Endothelial cell of umbilical vein (primary cell): Measurements from ENCODE around the gene SH3RF3. TPM values are rescaled to one million over a fixed set of nuclear protein-coding genes. Genes with fewer than 3 reads are reported as not detected.

ENCODE experiments used
- BruUV-seq: library from RNA; stranded (reverse); fragments of 400-500 nt; replicated peaks from 2 replicates; lab custom pipeline; 2021; lab: Mats Ljungman, UMichigan
- CTCF ChIA-PET: fragments of 300-600, 350-600 bp; sonication (Branson Sonifier 250); formaldehyde crosslinking; loops from one replicate; lab custom pipeline; 2021; ENCODE audit warnings: antibody characterized with exemption, inconsistent platforms; lab: Charles Lee
- POLR2A ChIA-PET: fragments of 300-600, 350-600 bp; sonication (Branson Sonifier 250); formaldehyde crosslinking; loops from one replicate; lab custom pipeline; 2021; ENCODE audit warnings: antibody characterized with exemption, inconsistent platforms; lab: Charles Lee
- DNase-seq: peaks from one replicate; pipeline ENCODE4 v3.0.0-alpha.2; 2011; ENCODE audit warnings: low read depth, low spot score
- FAIRE-seq: peaks from 2 replicates; lab custom pipeline; 2011; peaks lifted over from hg19 to GRCh38; lab: Jason Lieb, UNC
- H2AFZ ChIP-seq: 2 replicates; pipeline ENCODE4 v1.6.0; 2012; ENCODE audit warnings: low read depth, low read length, control low read depth, inconsistent platforms
- H3K27ac ChIP-seq: 2 replicates; pipeline ENCODE4 v1.5.1; 2011; ENCODE audit warnings: low read depth, mild to moderate bottlenecking, control low read depth, low read length, moderate library complexity; ENCODE audit not compliant: insufficient read depth
- H3K27me3 ChIP-seq, 2 experiments: 2 replicates each; pipeline versions ENCODE4 v1.6.0 to v1.6.1; 2011; ENCODE audit warnings: low read length in 2 of 2, mixed read lengths in 1 of 2; ENCODE audit not compliant: control insufficient read depth in 2 of 2, insufficient read depth in 2 of 2
- H3K36me3 ChIP-seq, 2 experiments: 2 replicates in 1 of 2; 3 replicates in 1 of 2; pipeline ENCODE4 v1.5.1; 2011; ENCODE audit warnings: low read length in 2 of 2, mild to moderate bottlenecking in 1 of 2, moderate library complexity in 1 of 2; ENCODE audit not compliant: control insufficient read depth in 2 of 2, insufficient read depth in 2 of 2; ENCODE audit errors: extremely low read depth in 1 of 2
- H3K4me1 ChIP-seq: 3 replicates; pipeline ENCODE4 v1.5.1; 2011; ENCODE audit warnings: mild to moderate bottlenecking, low read length; ENCODE audit not compliant: control insufficient read depth, insufficient read depth; ENCODE audit errors: extremely low read depth
- H3K4me2 ChIP-seq: 2 replicates; pipeline ENCODE4 v1.6.1; 2011; ENCODE audit warnings: low read length, control low read depth, mixed read lengths; ENCODE audit not compliant: insufficient read depth
- H3K4me3 ChIP-seq, 3 experiments: fragments of 200-600 bp in 1 of 3; sonication (generic), shearing (Covaris generic) in 1 of 3; replicated peaks in 1 of 3; 2 replicates each; pipeline ENCODE4 v1.5.1; 2011 to 2016; ENCODE audit warnings: control low read depth in 3 of 3, low read length in 3 of 3, mild to moderate bottlenecking in 2 of 3, inconsistent platforms in 1 of 3, low read depth in 1 of 3, moderate library complexity in 1 of 3; ENCODE audit not compliant: insufficient read depth in 1 of 3
- H3K79me2 ChIP-seq: 2 replicates; pipeline ENCODE4 v1.6.0; 2012; ENCODE audit warnings: low read length, inconsistent platforms; ENCODE audit not compliant: control insufficient read depth, insufficient read depth
- H3K9ac ChIP-seq: replicated peaks from 2 replicates; pipeline ENCODE3; 2011; ENCODE audit warnings: low read length, control low read depth; ENCODE audit not compliant: insufficient read depth; ENCODE audit errors: extremely low read depth
- H3K9me1 ChIP-seq: replicated peaks from 3 replicates; pipeline ENCODE4 v1.6.0; 2011; ENCODE audit warnings: mild to moderate bottlenecking, low read length; ENCODE audit not compliant: control insufficient read depth, insufficient read depth; ENCODE audit errors: extremely low read depth
- H3K9me3 ChIP-seq: replicated peaks from 2 replicates; pipeline ENCODE4 v1.5.1; 2012; ENCODE audit warnings: low read length, inconsistent platforms; ENCODE audit not compliant: control insufficient read depth, insufficient read depth
- H4K20me1 ChIP-seq: replicated peaks from 2 replicates; pipeline ENCODE3; 2011; ENCODE audit warnings: mild to moderate bottlenecking, low read length; ENCODE audit not compliant: control insufficient read depth, insufficient read depth; ENCODE audit errors: extremely low read depth
- EZH2 ChIP-seq: IDR thresholded peaks from 2 replicates; pipeline ENCODE4 v1.6.1; 2012; ENCODE audit warnings: borderline replicate concordance, low read depth, mild to moderate bottlenecking, moderate library complexity, low read length, inconsistent platforms; ENCODE audit not compliant: severe bottlenecking
- FOS ChIP-seq: IDR thresholded peaks from 2 replicates; pipeline ENCODE4 v1.6.1; 2011; ENCODE audit warnings: mild to moderate bottlenecking, low read length, moderate library complexity, borderline replicate concordance; ENCODE audit not compliant: insufficient read depth
- GATA2 ChIP-seq: IDR thresholded peaks from 2 replicates; pipeline ENCODE4 v1.7.0; 2011; ENCODE audit warnings: low read depth, mild to moderate bottlenecking, moderate library complexity, mixed read lengths, low read length; ENCODE audit not compliant: insufficient read length, insufficient read depth
- JUN ChIP-seq: IDR thresholded peaks from 2 replicates; pipeline ENCODE4 v1.6.1; 2011; ENCODE audit warnings: borderline replicate concordance, low read depth; ENCODE audit not compliant: insufficient read length, insufficient read depth
- MAX ChIP-seq: IDR thresholded peaks from 2 replicates; pipeline ENCODE4 v1.6.1; 2011; ENCODE audit not compliant: insufficient read depth, insufficient read length
- MYC ChIP-seq: IDR thresholded peaks from one replicate; pipeline ENCODE4 v1.6.1; 2011; ENCODE audit warnings: mild to moderate bottlenecking, low read depth, low read length
- dilution Hi-C: fragments of 300-500 bp; cut with MboI; formaldehyde crosslinking; loops from one replicate; pipeline ENCODE4 v1.15.0; 2019; ENCODE audit warnings: low sequenced_read_pairs; ENCODE audit not compliant: extremely low pct_ligation_motif_present
- intact Hi-C: fragments of 100-400 bp; cut with micrococcal nuclease; formaldehyde crosslinking; loops from one replicate; pipeline ENCODE4 v1.10.0; 2022
- polyA plus RNA-seq, 4 experiments: library from polyadenylated mRNA; depleted of rRNA in 3 of 4; stranded (reverse) in 3 of 4; unstranded in 1 of 4; fragments of >200 nt; gene quantifications; 2 replicates each; pipeline versions ENCODE4 v1.2.1 to v1.2.3, GENCODE V29; 2011 to 2012; ENCODE audit warnings: missing spikeins in 1 of 4
- total RNA-seq: library from RNA; stranded (reverse); gene quantifications from 2 replicates; pipeline ENCODE4 v1.2.3, GENCODE V29; 2021
- TF ChIP-seq, protein P1 (sequence below), 2 donors: IDR thresholded peaks; 1 replicate in 1 of 2; 2 replicates in 1 of 2; pipeline ENCODE4 v1.5.1; 2011; ENCODE audit warnings: low read length in 2 of 2, mild to moderate bottlenecking in 2 of 2, moderate library complexity in 2 of 2, control low read depth in 1 of 2, inconsistent platforms in 1 of 2, low read depth in 1 of 2; ENCODE audit not compliant: insufficient read depth in 1 of 2; ENCODE audit errors: extremely low read depth in 1 of 2

The SH3RF3 gene
- total and polyA plus RNA-seq, 2 donors (not counting 3 experiments of a cell fraction or from before 2014, with no cell fraction given), result 3.8 to 14.7 TPM

DNA sequence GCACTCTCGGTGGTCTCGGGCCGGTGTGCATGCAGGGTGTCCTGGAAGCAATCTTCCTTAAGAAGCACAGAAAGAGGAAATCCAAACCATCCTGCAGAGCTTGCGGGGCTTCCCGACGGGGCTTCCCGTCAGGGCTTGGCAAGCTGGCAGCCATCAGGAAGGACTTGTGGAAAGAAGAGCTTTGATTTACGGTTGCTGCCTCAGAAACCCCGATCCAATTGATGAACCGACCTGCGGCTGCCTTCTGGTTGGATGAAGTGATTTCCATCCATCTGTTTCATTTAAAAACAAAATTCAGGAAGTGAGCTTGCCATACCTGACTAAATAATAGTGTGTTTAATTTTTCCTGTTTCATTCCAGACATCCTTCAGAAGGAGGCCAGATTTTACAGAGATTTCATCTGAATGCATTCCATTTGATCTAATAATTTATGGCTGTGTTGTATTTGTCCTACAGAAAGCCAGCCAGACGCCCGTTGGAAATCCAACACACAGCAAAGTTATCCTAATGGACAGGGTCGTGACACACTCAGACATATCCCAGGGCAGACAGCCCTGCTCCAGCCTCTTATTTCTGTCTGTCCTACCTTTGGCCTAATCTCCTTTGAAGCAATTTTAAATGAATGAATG lies 343.4 kb downstream of the SH3RF3 start:
- DNase-seq (peak; percentile 59), FAIRE-seq (peak; percentile 12)
- POLR2A ChIA-PET, result interaction anchor here (1.1 kb wide), 1 partner anchor 9 kb away, joined by 3 read pairs; no protein-coding TSS in a partner anchor
- intact Hi-C loops (no loop called here), dilution Hi-C loops (no loop called here)
- Histone ChIP-seq H3K9me1 (no peaks in the 10 kb centered on the region), H3K27me3 (no peaks in the 10 kb centered on the region), H2AFZ (no peak overlapping the region), H3K9ac (no peak overlapping the region), H3K4me3 (no peak overlapping the region), H3K27ac (no peak overlapping the region), H4K20me1 (no peaks in the 10 kb centered on the region), H3K36me3 (no peaks in the 10 kb centered on the region), H3K9me3 (no peaks in the 10 kb centered on the region), H3K4me2 (no peak overlapping the region), H3K4me1 (peaks cover 21% of the 10 kb centered on the region), H3K79me2 (no peaks in the 10 kb centered on the region)
- BruUV-seq, result no TSS peak
- TF ChIP-seq GATA2, result no peak
- no peak for TF ChIP-seq JUN
- no peak for TF ChIP-seq MYC
- no peak for TF ChIP-seq EZH2
- no peak for TF ChIP-seq MAX
- TF ChIP-seq, protein P1, sequence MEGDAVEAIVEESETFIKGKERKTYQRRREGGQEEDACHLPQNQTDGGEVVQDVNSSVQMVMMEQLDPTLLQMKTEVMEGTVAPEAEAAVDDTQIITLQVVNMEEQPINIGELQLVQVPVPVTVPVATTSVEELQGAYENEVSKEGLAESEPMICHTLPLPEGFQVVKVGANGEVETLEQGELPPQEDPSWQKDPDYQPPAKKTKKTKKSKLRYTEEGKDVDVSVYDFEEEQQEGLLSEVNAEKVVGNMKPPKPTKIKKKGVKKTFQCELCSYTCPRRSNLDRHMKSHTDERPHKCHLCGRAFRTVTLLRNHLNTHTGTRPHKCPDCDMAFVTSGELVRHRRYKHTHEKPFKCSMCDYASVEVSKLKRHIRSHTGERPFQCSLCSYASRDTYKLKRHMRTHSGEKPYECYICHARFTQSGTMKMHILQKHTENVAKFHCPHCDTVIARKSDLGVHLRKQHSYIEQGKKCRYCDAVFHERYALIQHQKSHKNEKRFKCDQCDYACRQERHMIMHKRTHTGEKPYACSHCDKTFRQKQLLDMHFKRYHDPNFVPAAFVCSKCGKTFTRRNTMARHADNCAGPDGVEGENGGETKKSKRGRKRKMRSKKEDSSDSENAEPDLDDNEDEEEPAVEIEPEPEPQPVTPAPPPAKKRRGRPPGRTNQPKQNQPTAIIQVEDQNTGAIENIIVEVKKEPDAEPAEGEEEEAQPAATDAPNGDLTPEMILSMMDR (IDR thresholded peaks at IDR 0.05; ENCODE audit: extremely low read depth in 1 of 2, insufficient read depth in 1 of 2, low read depth in 1 of 2, low read length in 2 of 2), result no peak
- TF ChIP-seq FOS, result no peak
- CTCF ChIA-PET, result interaction anchor here (0.7 to 4.7 kb wide), 3 partner anchors 9 to 38 kb away, joined by 3 to 37 read pairs (median 23); no protein-coding TSS in a partner anchor
